Large intestine (tissue), 3 donors: Measurements from ENCODE around the gene SNRNP35. TPM values are rescaled to one million over a fixed set of nuclear protein-coding genes. Genes with fewer than 3 reads are reported as not detected.
"Not testable (repeated sequence)": the region's sequence is repeated elsewhere in the genome, so short reads cannot be mapped to it uniquely, and the experiment has no call there.

ENCODE experiments used
- DNase-seq, 2 donors: peaks; one replicate each; pipeline versions ENCODE4 v3.0.0 to v3.0.0-alpha.2; 2013
- H3K27ac ChIP-seq: one replicate; pipeline ENCODE4 v1.5.1; 2013; ENCODE audit warnings: low read length
- H3K27me3 ChIP-seq: 2 replicates; pipeline ENCODE4 v1.6.1; 2013; ENCODE audit warnings: low read length; ENCODE audit not compliant: control insufficient read depth, insufficient read depth
- H3K36me3 ChIP-seq: 2 replicates; pipeline ENCODE4 v1.6.1; 2013; ENCODE audit warnings: low read length; ENCODE audit not compliant: control insufficient read depth, insufficient read depth
- H3K4me1 ChIP-seq: one replicate; pipeline ENCODE4 v1.6.1; 2013; ENCODE audit warnings: low read length; ENCODE audit not compliant: control insufficient read depth, insufficient read depth
- H3K4me3 ChIP-seq: one replicate; pipeline ENCODE4 v1.5.1; 2013; ENCODE audit warnings: low read length
- H3K9me3 ChIP-seq: one replicate; pipeline ENCODE4 v1.6.1; 2013; ENCODE audit warnings: mild to moderate bottlenecking, low read depth, low read length, moderate library complexity; ENCODE audit not compliant: control insufficient read depth
- WGBS: methylation state at CpG from one replicate; pipeline ENCODE4 v1.1.5; 2013; ENCODE audit warnings: low lambda C conversion rate; ENCODE audit not compliant: insufficient coverage; 5-methylcytosine and 5-hydroxymethylcytosine counted together
- polyA plus RNA-seq: library from polyadenylated mRNA; unstranded; fragments of 120-200 nt; gene quantifications from one replicate; pipeline ENCODE4 v1.2.1, GENCODE V29; 2013

Gene SNRNP35
- polyA plus RNA-seq, 1 donor = 31.0 TPM

- Histone ChIP-seq H3K27ac (no peak overlapping the region), H3K4me1 (no peaks in the 10 kb centered on the region), H3K27me3 (no peaks in the 10 kb centered on the region), H3K4me3 (no peak overlapping the region), H3K9me3 (no peaks in the 10 kb centered on the region), H3K36me3 (peaks cover 10% of the 10 kb centered on the region)
- no peak for DNase-seq
- WGBS = 100% methylated on average over 1 of the region's 12 CpGs
These were observed 44.3 kb downstream of the SNRNP35 start for GRCh38 chr12:123502163-123502704.

- no CpG with 5 or more reads among the region's 17 CpGs for WGBS
- H3K36me3 ChIP-seq = peaks cover 10% of the 10 kb centered on the region
- no peak overlapping the region for H3K27ac ChIP-seq
- no peaks in the 10 kb centered on the region for H3K4me1 ChIP-seq
- no peak overlapping the region for H3K4me3 ChIP-seq
- no peaks in the 10 kb centered on the region for H3K27me3 ChIP-seq
- no peaks in the 10 kb centered on the region for H3K9me3 ChIP-seq
- DNase-seq = no peak
These were observed 48.3 kb downstream of the SNRNP35 start for GRCh38 chr12:123506059-123506842.

GRCh38 chr12:123506843-123507236, 48.9 kb downstream of the SNRNP35 start:
- Histone ChIP-seq H3K36me3 (peaks cover 13% of the 10 kb centered on the region), H3K4me3 (no peak overlapping the region), H3K27ac (no peak overlapping the region), H3K9me3 (no peaks in the 10 kb centered on the region), H3K27me3 (no peaks in the 10 kb centered on the region), H3K4me1 (no peaks in the 10 kb centered on the region)
- DNase-seq = no peak
- WGBS = no CpG with 5 or more reads among the region's 6 CpGs

- Histone ChIP-seq H3K4me1 (no peaks in the 10 kb centered on the region), H3K9me3 (peaks cover 4% of the 10 kb centered on the region), H3K4me3 (no peak overlapping the region), H3K27ac (no peak overlapping the region), H3K27me3 (no peaks in the 10 kb centered on the region), H3K36me3 (peaks cover 34% of the 10 kb centered on the region)
- 100% methylated on average over 1 of the region's 26 CpGs for WGBS
- DNase-seq = no peak
These were observed 55.1 kb downstream of the SNRNP35 start for GRCh38 chr12:123512838-123513665.

- H3K9me3 ChIP-seq = peaks cover 4% of the 10 kb centered on the region
- no peak overlapping the region for H3K27ac ChIP-seq
- WGBS = 60% methylated on average over 2 of the region's 13 CpGs
- H3K4me3 ChIP-seq = no peak overlapping the region
- no peak for DNase-seq
- peaks cover 37% of the 10 kb centered on the region for H3K36me3 ChIP-seq
- H3K4me1 ChIP-seq = no peaks in the 10 kb centered on the region
- H3K27me3 ChIP-seq = no peaks in the 10 kb centered on the region
These were observed 55.9 kb downstream of the SNRNP35 start for GRCh38 chr12:123513805-123514204.

GRCh38 chr12:123514582-123515221, 56.8 kb downstream of the SNRNP35 start:
- peaks cover 37% of the 10 kb centered on the region for H3K36me3 ChIP-seq
- DNase-seq, H3K27me3 ChIP-seq, H3K27ac ChIP-seq, H3K9me3 ChIP-seq, H3K4me1 ChIP-seq, H3K4me3 ChIP-seq: not testable (repeated sequence)
- WGBS = no CpG with 5 or more reads among the region's 1 CpG

- Histone ChIP-seq H3K27me3 (no peaks in the 10 kb centered on the region), H3K4me1 (no peaks in the 10 kb centered on the region), H3K36me3 (peaks cover 36% of the 10 kb centered on the region), H3K9me3 (peaks cover 4% of the 10 kb centered on the region), H3K4me3 (no peak overlapping the region), H3K27ac (no peak overlapping the region)
- 92% methylated on average over 2 of the region's 11 CpGs for WGBS
- no peak for DNase-seq
These were observed 58.4 kb downstream of the SNRNP35 start for GRCh38 chr12:123516216-123516780.

Other genes with a start within 250 kb of the SNRNP35 start
- gene MPHOSPH9, start 225.0 kb upstream of the SNRNP35 start, polyA plus RNA-seq = 17.8 TPM
- 15.9 TPM for gene MTRFR, start 224.7 kb upstream of the SNRNP35 start, polyA plus RNA-seq
- 82.9 TPM for gene CDK2AP1, start 186.3 kb upstream of the SNRNP35 start, polyA plus RNA-seq
- 18.8 TPM for gene SBNO1, start 93.3 kb upstream of the SNRNP35 start, polyA plus RNA-seq
- 37.6 TPM for gene KMT5A, start 74.0 kb upstream of the SNRNP35 start, polyA plus RNA-seq
- gene RILPL2, start 21.5 kb upstream of the SNRNP35 start, polyA plus RNA-seq = 1.7 TPM
- 9.7 TPM for gene RILPL1, start 75.6 kb downstream of the SNRNP35 start, polyA plus RNA-seq
- gene TMED2, start 126.4 kb downstream of the SNRNP35 start, polyA plus RNA-seq = 233 TPM
- 37.9 TPM for gene DDX55, start 144.0 kb downstream of the SNRNP35 start, polyA plus RNA-seq
- 42.8 TPM for gene EIF2B1, start 175.5 kb downstream of the SNRNP35 start, polyA plus RNA-seq
- gene GTF2H3, start 175.7 kb downstream of the SNRNP35 start, polyA plus RNA-seq = 33.9 TPM
- gene TCTN2, start 213.0 kb downstream of the SNRNP35 start, polyA plus RNA-seq = 8.6 TPM